Measurements from ENCODE around the gene PXDN.

The PXDN gene

DNA sequence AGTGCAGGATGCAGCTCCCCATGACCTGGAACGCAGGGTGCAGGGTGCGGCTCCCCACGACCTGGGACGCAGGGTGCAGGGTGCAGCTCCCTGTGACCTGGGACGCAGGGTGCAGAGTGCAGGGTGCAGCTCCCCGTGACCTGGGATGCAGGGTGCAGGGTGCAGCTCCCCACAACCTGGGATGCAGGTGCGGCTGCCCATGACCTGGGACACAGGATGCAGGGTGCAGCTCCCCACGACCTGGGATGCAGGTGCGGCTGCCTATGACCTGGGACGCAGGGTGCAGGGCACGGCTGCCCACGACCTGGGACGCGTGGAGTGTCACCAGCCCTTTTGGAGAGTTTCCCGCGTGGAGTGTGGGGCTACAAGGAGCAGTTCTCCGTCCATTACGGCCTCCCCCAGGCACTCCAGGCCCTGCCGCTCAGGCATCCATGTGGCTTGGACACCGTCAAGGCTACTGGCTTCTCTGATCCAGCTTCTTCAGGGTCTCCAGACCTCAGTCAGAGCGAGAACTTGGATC is 38.7 kb downstream of the PXDN start:
- Histone ChIP-seq H2BK120ac (ENCODE audit: low read depth, low read length) (no peak overlapping the region), H4K5ac (ENCODE audit: low read length) (no peak overlapping the region), H3K56ac (ENCODE audit: low read length) (peak overlapping the region; percentile 67), H3K36me3 (ENCODE audit: control insufficient read depth, insufficient read depth, low read length) (no peaks in the 10 kb centered on the region), H2AK5ac (ENCODE audit: low read length) (no peak overlapping the region), H3K9ac (ENCODE audit: low read length) (no peak overlapping the region), H2BK5ac (ENCODE audit: low read length) (peak overlapping the region; percentile 9), H3K18ac (ENCODE audit: low read length) (no peak overlapping the region), H3K27ac (ENCODE audit: low read depth, low read length) (no peak overlapping the region), H4K8ac (ENCODE audit: low read depth, low read length) (no peak overlapping the region), H3K79me2 (ENCODE audit: control insufficient read depth, insufficient read depth, low read length) (peaks cover 14% of the 10 kb centered on the region), H3K79me1 (ENCODE audit: low read length) (peaks cover 18% of the 10 kb centered on the region), H3K4me2 (ENCODE audit: low read length) (no peak overlapping the region), H3K4me1 (ENCODE audit: control insufficient read depth, low read depth, low read length) (peaks cover 19% of the 10 kb centered on the region), H3K23ac (ENCODE audit: low read length) (peak overlapping the region; percentile 20), H2BK15ac (replicated peaks; ENCODE audit: low read depth) (no peak overlapping the region), H3K27me3 (ENCODE audit: insufficient read depth, low read length, poor library complexity) (no peaks in the 10 kb centered on the region), H3K4ac (ENCODE audit: low read depth, low read length) (no peak overlapping the region), H3K4me3 (ENCODE audit: low read length) (no peak overlapping the region)
- WGBS (ENCODE audit: extremely low coverage, insufficient coverage, low lambda C conversion rate), result no CpG with 5 or more reads among the region's 21 CpGs
- DNase-seq, result no peak

DNA sequence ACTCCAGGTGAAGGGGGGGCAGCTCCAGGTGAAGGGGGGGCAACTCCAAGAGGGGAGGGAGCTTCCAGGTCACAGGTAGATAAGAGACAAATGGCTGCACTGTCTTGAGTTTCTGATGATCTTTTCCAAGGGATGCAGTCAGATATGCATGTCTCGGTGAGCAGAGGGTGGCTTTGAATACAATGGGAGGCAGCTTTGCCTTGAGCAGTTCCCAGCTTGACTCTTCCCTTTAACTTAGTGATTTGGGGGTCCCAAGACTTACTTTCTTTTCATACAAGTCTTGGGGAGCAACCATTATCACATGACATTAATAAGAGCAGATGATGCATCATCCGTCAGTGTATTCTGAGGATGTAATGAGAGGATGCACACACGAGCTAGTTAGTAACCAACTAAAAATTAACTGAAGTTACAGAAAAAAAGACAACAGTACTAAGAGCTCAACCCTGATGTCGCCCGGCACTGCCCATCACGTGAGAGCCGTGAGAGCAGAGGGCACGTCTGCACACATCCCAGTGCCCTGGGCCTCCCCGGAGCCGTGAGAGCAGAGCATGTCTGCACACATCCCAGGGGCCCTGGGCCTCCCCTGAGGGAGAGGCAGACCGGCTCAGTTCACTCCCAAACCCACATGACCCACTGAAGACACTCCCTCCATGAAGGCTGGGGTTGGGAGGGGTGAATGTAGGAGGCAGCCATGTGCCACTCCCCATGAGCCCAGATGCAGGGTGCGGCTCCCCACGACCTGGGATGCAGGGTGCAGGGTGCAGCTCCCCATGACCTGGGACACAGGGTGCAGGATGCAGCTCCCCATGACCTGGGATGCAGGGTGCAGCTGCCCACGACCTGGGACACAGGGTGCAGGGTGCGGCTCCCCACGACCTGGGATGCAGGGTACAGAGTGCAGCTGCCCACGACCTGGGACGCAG is 39.4 kb downstream of the PXDN start:
- Histone ChIP-seq H3K56ac (ENCODE audit: low read length) (peak overlapping the region; percentile 67), H3K18ac (ENCODE audit: low read length) (no peak overlapping the region), H3K79me2 (ENCODE audit: control insufficient read depth, insufficient read depth, low read length) (peaks cover 14% of the 10 kb centered on the region), H2AK5ac (ENCODE audit: low read length) (no peak overlapping the region), H3K4ac (ENCODE audit: low read depth, low read length) (no peak overlapping the region), H3K27ac (ENCODE audit: low read depth, low read length) (no peak overlapping the region), H2BK120ac (ENCODE audit: low read depth, low read length) (no peak overlapping the region), H4K8ac (ENCODE audit: low read depth, low read length) (no peak overlapping the region), H2BK15ac (replicated peaks; ENCODE audit: low read depth) (no peak overlapping the region), H3K9ac (ENCODE audit: low read length) (peak overlapping the region; percentile 27), H3K23ac (ENCODE audit: low read length) (peak overlapping the region; percentile 20), H2BK5ac (ENCODE audit: low read length) (peak overlapping the region; percentile 29), H4K5ac (ENCODE audit: low read length) (no peak overlapping the region), H3K4me2 (ENCODE audit: low read length) (no peak overlapping the region), H3K36me3 (ENCODE audit: control insufficient read depth, insufficient read depth, low read length) (no peaks in the 10 kb centered on the region), H3K4me3 (ENCODE audit: low read length) (no peak overlapping the region), H3K4me1 (ENCODE audit: control insufficient read depth, low read depth, low read length) (peaks cover 19% of the 10 kb centered on the region), H3K27me3 (ENCODE audit: insufficient read depth, low read length, poor library complexity) (no peaks in the 10 kb centered on the region), H3K79me1 (ENCODE audit: low read length) (peaks cover 16% of the 10 kb centered on the region)
- no CpG with 5 or more reads among the region's 18 CpGs for WGBS (ENCODE audit: extremely low coverage, insufficient coverage, low lambda C conversion rate)
- DNase-seq, result peak; percentile 76

DNA sequence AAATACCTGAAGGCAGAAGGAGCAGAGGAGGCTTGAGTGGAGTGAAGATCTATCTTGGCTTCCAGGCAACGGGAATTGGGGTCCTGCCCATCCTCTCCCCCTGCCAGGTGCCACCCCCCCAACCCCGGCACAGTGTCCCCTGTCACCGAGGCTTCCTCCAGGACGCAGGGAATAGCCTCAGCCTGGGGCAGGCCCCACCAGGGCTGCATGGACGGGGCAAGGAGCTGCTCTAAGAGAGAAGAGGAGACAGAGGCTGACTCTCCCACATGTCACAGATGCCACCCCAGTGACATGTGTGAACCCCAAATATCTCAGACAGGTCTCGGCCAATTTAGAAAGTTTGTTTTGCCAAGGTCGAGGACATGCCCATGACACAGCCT is 42.1 kb downstream of the PXDN start:
- Histone ChIP-seq H3K79me1 (ENCODE audit: low read length) (peaks cover 22% of the 10 kb centered on the region), H2AK5ac (ENCODE audit: low read length) (no peak overlapping the region), H3K4ac (ENCODE audit: low read depth, low read length) (no peak overlapping the region), H3K23ac (ENCODE audit: low read length) (no peak overlapping the region), H3K18ac (ENCODE audit: low read length) (no peak overlapping the region), H3K9ac (ENCODE audit: low read length) (no peak overlapping the region), H2BK120ac (ENCODE audit: low read depth, low read length) (no peak overlapping the region), H3K27me3 (ENCODE audit: insufficient read depth, low read length, poor library complexity) (no peaks in the 10 kb centered on the region), H3K36me3 (ENCODE audit: control insufficient read depth, insufficient read depth, low read length) (no peaks in the 10 kb centered on the region), H3K27ac (ENCODE audit: low read depth, low read length) (no peak overlapping the region), H2BK15ac (replicated peaks; ENCODE audit: low read depth) (no peak overlapping the region), H3K4me2 (ENCODE audit: low read length) (no peak overlapping the region), H3K56ac (ENCODE audit: low read length) (peak overlapping the region; percentile 6), H3K79me2 (ENCODE audit: control insufficient read depth, insufficient read depth, low read length) (peaks cover 22% of the 10 kb centered on the region), H4K5ac (ENCODE audit: low read length) (no peak overlapping the region), H4K8ac (ENCODE audit: low read depth, low read length) (no peak overlapping the region), H3K4me1 (ENCODE audit: control insufficient read depth, low read depth, low read length) (peaks cover 5% of the 10 kb centered on the region), H2BK5ac (ENCODE audit: low read length) (no peak overlapping the region), H3K4me3 (ENCODE audit: low read length) (no peak overlapping the region)
- no CpG with 5 or more reads among the region's 7 CpGs for WGBS (ENCODE audit: extremely low coverage, insufficient coverage, low lambda C conversion rate)
- no peak for DNase-seq

GRCh38 chr2:1701556-1702185 is 42.6 kb downstream of the PXDN start:
- H3K4me1 ChIP-seq (ENCODE audit: control insufficient read depth, low read depth, low read length), result peaks cover 5% of the 10 kb centered on the region
- WGBS (ENCODE audit: extremely low coverage, insufficient coverage, low lambda C conversion rate), result no CpG with 5 or more reads among the region's 20 CpGs
- peak; percentile 63 for DNase-seq

GRCh38 chr2:1701020-1701419 is 43.3 kb downstream of the PXDN start:
- Histone ChIP-seq H3K79me1 (ENCODE audit: low read length) (peaks cover 25% of the 10 kb centered on the region), H2AK5ac (ENCODE audit: low read length) (no peak overlapping the region), H4K5ac (ENCODE audit: low read length) (no peak overlapping the region), H3K4me2 (ENCODE audit: low read length) (no peak overlapping the region), H3K27ac (ENCODE audit: low read depth, low read length) (no peak overlapping the region), H3K79me2 (ENCODE audit: control insufficient read depth, insufficient read depth, low read length) (peaks cover 22% of the 10 kb centered on the region), H3K4me3 (ENCODE audit: low read length) (no peak overlapping the region), H3K4me1 (ENCODE audit: control insufficient read depth, low read depth, low read length) (peaks cover 5% of the 10 kb centered on the region), H3K27me3 (ENCODE audit: insufficient read depth, low read length, poor library complexity) (no peaks in the 10 kb centered on the region), H3K4ac (ENCODE audit: low read depth, low read length) (no peak overlapping the region), H2BK120ac (ENCODE audit: low read depth, low read length) (no peak overlapping the region), H3K9ac (ENCODE audit: low read length) (no peak overlapping the region), H2BK5ac (ENCODE audit: low read length) (no peak overlapping the region), H3K56ac (ENCODE audit: low read length) (no peak overlapping the region), H2BK15ac (replicated peaks; ENCODE audit: low read depth) (no peak overlapping the region), H3K23ac (ENCODE audit: low read length) (no peak overlapping the region), H3K18ac (ENCODE audit: low read length) (no peak overlapping the region), H4K8ac (ENCODE audit: low read depth, low read length) (no peak overlapping the region), H3K36me3 (ENCODE audit: control insufficient read depth, insufficient read depth, low read length) (no peaks in the 10 kb centered on the region)
- no CpG with 5 or more reads among the region's 9 CpGs for WGBS (ENCODE audit: extremely low coverage, insufficient coverage, low lambda C conversion rate)
- no peak for DNase-seq

More at GRCh38 chr2:1701556-1702185, 42.6 kb downstream of the PXDN start:
- H3K79me2 ChIP-seq (ENCODE audit: control insufficient read depth, insufficient read depth, low read length), result peaks cover 22% of the 10 kb centered on the region
- peak overlapping the region; percentile 6 for H3K56ac ChIP-seq (ENCODE audit: low read length)
- H3K23ac ChIP-seq (ENCODE audit: low read length), result no peak overlapping the region
- H2BK15ac ChIP-seq (replicated peaks; ENCODE audit: low read depth), result no peak overlapping the region
- no peak overlapping the region for H2BK120ac ChIP-seq (ENCODE audit: low read depth, low read length)
- no peak overlapping the region for H3K4me3 ChIP-seq (ENCODE audit: low read length)
- no peak overlapping the region for H3K4me2 ChIP-seq (ENCODE audit: low read length)
- H4K5ac ChIP-seq (ENCODE audit: low read length), result no peak overlapping the region
- H2AK5ac ChIP-seq (ENCODE audit: low read length), result no peak overlapping the region
- no peak overlapping the region for H4K8ac ChIP-seq (ENCODE audit: low read depth, low read length)
- H3K36me3 ChIP-seq (ENCODE audit: control insufficient read depth, insufficient read depth, low read length), result no peaks in the 10 kb centered on the region
- H3K4ac ChIP-seq (ENCODE audit: low read depth, low read length), result no peak overlapping the region
- no peaks in the 10 kb centered on the region for H3K27me3 ChIP-seq (ENCODE audit: insufficient read depth, low read length, poor library complexity)
- peaks cover 23% of the 10 kb centered on the region for H3K79me1 ChIP-seq (ENCODE audit: low read length)
- no peak overlapping the region for H3K18ac ChIP-seq (ENCODE audit: low read length)
- H2BK5ac ChIP-seq (ENCODE audit: low read length), result no peak overlapping the region
- no peak overlapping the region for H3K9ac ChIP-seq (ENCODE audit: low read length)
- H3K27ac ChIP-seq (ENCODE audit: low read depth, low read length), result no peak overlapping the region

Data from mesendoderm (in vitro differentiated cells).